Stimulated activated CD4-positive, alpha-beta T cell treated with anti-CD3 and anti-CD28 coated beads, TNF-alpha, amount 100 ng/mL, for 1 hour (primary cell): Measurements from ENCODE around the gene TTC28.

Source experiments
- DNase-seq, 3 donors: peaks; one replicate each; pipeline ENCODE4 v3.0.0-alpha.2; 2020; ENCODE audit warnings: low read depth in 3 of 3, low spot score in 1 of 3

The TTC28 gene

DNA sequence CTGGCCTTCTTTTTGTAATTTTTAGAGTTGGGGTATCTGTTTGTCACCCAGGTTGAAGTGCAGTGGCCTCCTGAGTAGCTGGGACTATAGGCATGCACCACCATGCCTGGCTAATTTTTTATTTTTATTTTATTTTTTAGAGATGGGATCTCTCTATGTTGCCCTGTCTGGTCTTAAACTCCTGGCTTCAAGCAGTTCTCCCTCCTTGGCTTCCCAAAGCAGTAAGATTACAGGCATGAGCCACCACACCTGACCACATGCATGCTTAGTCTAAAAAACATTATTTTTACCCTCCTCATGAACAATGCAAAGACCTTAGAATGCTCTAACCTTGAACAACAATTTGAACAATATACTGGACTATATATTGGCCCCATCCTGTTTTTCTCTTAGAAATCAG lies 738.5 kb downstream of the TTC28 start:
- DNase-seq = no peak

DNA sequence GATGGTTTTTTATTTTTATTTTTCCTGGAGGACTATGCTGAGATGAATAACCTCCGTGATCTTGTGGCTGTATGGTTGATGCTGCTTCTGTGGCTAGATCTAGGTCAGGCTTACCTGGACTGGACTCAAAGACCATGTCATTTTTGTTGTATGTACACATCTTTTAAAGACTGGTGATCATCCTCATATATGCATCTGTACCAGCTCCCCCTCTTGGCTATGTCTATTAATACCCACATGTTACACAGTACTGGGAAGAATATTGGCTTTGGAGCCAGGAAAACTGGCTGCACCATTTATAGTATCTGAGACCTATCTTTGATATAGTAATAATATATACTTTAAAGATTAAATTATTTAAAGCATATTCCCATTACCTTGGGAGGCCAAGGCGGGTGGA lies 742.2 kb downstream of the TTC28 start:
- DNase-seq = no peak

DNA sequence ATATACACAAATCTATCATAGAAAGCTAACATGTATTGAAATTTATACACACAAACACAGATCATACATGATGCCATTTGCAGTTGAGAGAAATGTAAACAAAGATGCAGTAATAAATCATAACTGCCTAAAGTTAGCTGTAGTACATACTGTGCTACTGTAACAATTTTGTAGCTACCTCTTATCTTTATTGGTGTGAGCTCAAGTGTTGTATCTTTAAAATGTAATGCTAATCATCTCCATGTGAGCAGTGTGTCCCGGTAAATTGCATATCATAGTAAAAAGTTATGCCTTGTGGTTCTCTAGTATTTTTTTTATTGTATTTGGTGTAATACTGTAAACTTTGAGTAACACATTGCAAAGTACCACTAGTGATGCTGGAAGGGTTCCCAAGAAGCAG lies 743.7 kb downstream of the TTC28 start:
- no peak for DNase-seq

DNA sequence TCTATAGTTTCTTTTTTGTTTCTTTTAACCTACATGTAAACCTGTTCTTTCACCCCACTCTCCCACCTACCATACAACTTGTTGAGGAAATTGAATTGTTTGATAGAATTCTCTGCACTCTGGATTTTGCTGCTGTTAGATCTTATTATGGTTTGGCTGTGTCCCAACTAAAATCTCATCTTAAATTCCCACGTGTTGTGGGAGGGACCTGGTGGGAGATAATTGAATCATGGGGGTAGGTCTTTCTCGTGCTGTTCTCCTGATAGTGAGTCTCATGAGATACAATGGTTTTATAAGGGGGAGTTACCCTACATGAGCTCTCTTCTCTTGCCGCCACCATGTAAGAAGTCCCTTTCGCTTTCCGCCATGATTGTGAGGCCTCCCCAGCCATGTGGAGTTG lies 745.6 kb downstream of the TTC28 start:
- no peak for DNase-seq

DNA sequence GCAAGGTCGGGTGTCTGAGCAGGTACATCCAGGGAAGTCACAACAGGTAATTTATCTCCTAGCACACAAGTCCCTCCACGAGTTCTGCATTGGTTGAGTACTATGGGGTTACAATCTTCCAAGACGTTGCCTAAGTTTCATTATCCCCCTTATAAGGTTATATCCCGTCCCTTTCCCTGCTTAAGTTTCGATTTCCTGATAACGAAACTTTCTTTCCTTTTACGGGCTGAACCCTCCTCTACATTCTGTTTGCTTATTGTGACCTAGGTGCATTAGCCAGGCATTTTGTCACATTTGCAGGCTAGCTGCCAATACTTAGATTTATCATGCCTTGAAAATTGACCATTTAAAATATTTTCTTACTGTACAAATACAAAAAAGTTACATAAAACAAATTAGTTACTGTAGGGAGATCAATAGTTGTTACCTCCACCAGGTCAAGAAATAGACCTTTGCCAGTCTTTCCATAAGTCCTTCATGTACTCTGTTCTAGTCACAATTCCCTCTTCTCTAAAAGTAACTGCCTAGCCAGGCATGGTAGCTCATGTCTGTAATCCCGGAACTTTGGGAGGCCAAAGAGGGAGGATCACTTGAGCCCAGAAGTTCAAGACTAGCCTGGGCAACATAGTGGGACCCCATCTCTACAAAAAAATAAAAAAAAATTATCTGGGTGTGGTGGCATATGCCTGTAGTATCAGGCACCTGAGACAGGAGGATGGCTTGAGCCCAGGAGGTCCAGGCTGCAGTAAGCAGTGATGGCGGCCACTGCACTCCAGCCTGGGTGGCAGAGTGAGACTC lies 746.3 kb downstream of the TTC28 start:
- DNase-seq = no peak

DNA sequence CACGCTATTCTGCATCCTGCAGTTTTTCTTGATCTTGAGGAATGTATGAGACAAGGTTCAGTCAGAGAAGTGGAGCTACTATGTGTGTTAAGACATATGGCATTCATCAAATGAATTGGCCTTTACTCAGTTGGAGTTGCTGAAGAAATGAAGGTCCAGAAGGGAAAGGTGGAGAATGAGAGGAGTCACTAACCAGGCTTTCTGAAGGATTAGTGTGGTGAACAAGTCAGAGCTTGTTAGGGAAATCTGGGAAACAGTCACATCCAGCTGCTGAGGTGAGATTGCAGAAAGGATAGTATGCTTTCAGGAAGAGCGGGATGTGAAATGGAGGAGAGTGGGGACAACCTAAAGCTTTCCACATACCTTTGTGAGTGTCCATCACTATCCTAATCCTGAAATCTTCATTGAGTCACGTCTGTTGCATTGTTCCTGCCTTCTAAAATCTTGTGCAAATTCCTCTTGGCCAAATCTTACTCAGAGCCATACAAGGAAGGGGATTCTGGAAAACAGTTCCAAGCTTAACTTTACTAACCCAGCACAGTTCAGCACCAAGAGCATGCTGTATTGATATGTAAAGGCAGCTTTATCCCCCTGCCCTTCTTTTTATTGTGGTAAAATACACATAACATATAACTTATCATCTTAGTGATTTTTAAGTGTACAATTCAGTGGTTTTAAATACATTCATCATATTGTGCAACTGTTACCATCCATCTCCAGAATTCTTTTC lies 749.1 kb downstream of the TTC28 start:
- no peak for DNase-seq
